Esophagus muscularis mucosa (tissue), 4 donors: ENCODE measurements around the gene SH2D3A. TPM values are rescaled to one million over a fixed set of nuclear protein-coding genes. Genes with fewer than 3 reads are reported as not detected.
A peak's percentile ranks its signal among the peaks of the same experiment; 100 is the strongest.

Experiments used
- DNase-seq: peaks from one replicate; pipeline ENCODE4 v3.0.0-alpha.2; 2017; ENCODE audit errors: extremely low spot score
- H3K27ac ChIP-seq, 4 donors: fragments of 200-600 bp; sonication (generic); replicated peaks in 1 of 4; 1 replicate in 3 of 4; 2 replicates in 1 of 4; pipeline ENCODE4 v1.5.1; 2016 to 2019; ENCODE audit warnings: mild to moderate bottlenecking in 1 of 4
- H3K27me3 ChIP-seq, 4 donors: fragments of 200-600 bp; sonication (generic); one replicate each; pipeline versions ENCODE4 v1.5.1 to v1.6.0; 2016 to 2019
- H3K36me3 ChIP-seq, 4 donors: fragments of 200-600 bp; sonication (generic); one replicate each; pipeline ENCODE4 v1.5.1; 2016 to 2019
- H3K4me1 ChIP-seq, 4 donors: fragments of 200-600 bp; sonication (generic); one replicate each; pipeline ENCODE4 v1.5.1; 2016 to 2019
- H3K4me3 ChIP-seq, 4 donors: fragments of 200-600 bp; sonication (generic); 1 replicate in 2 of 4; 2 replicates in 2 of 4; pipeline ENCODE4 v1.5.1; 2016 to 2019; ENCODE audit warnings: mild to moderate bottlenecking in 4 of 4, moderate library complexity in 1 of 4
- H3K9me3 ChIP-seq, 4 donors: fragments of 200-600 bp; sonication (generic); 1 replicate in 3 of 4; 2 replicates in 1 of 4; pipeline ENCODE4 v1.5.1; 2016 to 2019
- CTCF ChIP-seq, 3 experiments: fragments of 200-600 bp in 2 of 3; fragments of 450-650 bp in 1 of 3; sonication (generic) in 2 of 3; IDR thresholded peaks; one replicate each; pipeline ENCODE4 v1.5.1; 2017 to 2019; ENCODE audit warnings: antibody characterized with exemption in 3 of 3, mild to moderate bottlenecking in 2 of 3, moderate library complexity in 1 of 3
- EP300 ChIP-seq: sonication (generic); formaldehyde crosslinking; IDR thresholded peaks from one replicate; pipeline ENCODE4 v1.6.1; 2017; ENCODE audit warnings: antibody characterized with exemption
- POLR2A ChIP-seq: fragments of 450-650 bp; IDR thresholded peaks from one replicate; pipeline ENCODE4 v1.6.1; 2017; ENCODE audit warnings: antibody characterized with exemption, moderate library complexity, mild to moderate bottlenecking, low read depth
- POLR2AphosphoS5 ChIP-seq, 2 donors: sonication (generic); formaldehyde crosslinking; IDR thresholded peaks; one replicate each; pipeline ENCODE4 v1.6.1; 2017; ENCODE audit warnings: antibody characterized with exemption in 2 of 2
- WGBS: methylation state at CpG from one replicate; pipeline ENCODE4 v1.1.5; 2018; 5-methylcytosine and 5-hydroxymethylcytosine counted together
- intact Hi-C: fragments of 100-400 bp; cut with DNase I; formaldehyde crosslinking; loops from one replicate; pipeline ENCODE4 v1.15.1; 2023
- total RNA-seq, 4 donors: library from RNA; depleted of rRNA; stranded (reverse); fragments of >200 nt; gene quantifications; one replicate each; pipeline versions ENCODE4 v1.1.0 to v1.2.1, GENCODE V29; 2016

SH2D3A gene
- total RNA-seq, 4 donors from 2014 or later, result 0.33 to 0.34 TPM; not detected in 2

GRCh38 chr19:6754136-6754535, 13.1 kb downstream of the SH2D3A start:
- H3K36me3 ChIP-seq, result peaks cover 27 to 36% (median 35%) of the 10 kb centered on the region in 4 donors
- no peaks in the 10 kb centered on the region for H3K27me3 ChIP-seq
- intact Hi-C loops, result loop anchor here (5.0 kb wide), 1 partner anchor 237 kb away; no protein-coding TSS in a partner anchor
- TF ChIP-seq POLR2A (no peak), POLR2AphosphoS5 (IDR thresholded peaks at IDR 0.05) (no peak), EP300 (no peak), CTCF (IDR thresholded peaks at IDR 0.05) (no peak)
- peak overlapping the region in 2 of 4 donors; percentile 73 to 76 for H3K27ac ChIP-seq
- H3K4me3 ChIP-seq, result peak overlapping the region in 1 of 4 donors; percentile 60
- 97% methylated on average over 10 of the region's 22 CpGs for WGBS
- H3K4me1 ChIP-seq, result peaks cover 11 to 22% (median 17%) of the 10 kb centered on the region in 4 donors
- no peaks in the 10 kb centered on the region for H3K9me3 ChIP-seq
- no peak for DNase-seq

- no peak for TF ChIP-seq POLR2A
- TF ChIP-seq EP300, result no peak
- peak; percentile 61 to 68 for TF ChIP-seq POLR2AphosphoS5 (IDR thresholded peaks at IDR 0.05)
- peak; percentile 57 to 61 (median 59) for TF ChIP-seq CTCF (IDR thresholded peaks at IDR 0.05)
- DNase-seq, result peak; percentile 96
- Histone ChIP-seq H3K4me1 (peaks cover 11 to 25% (median 19%) of the 10 kb centered on the region in 4 donors), H3K9me3 (no peaks in the 10 kb centered on the region), H3K27me3 (no peaks in the 10 kb centered on the region), H3K27ac (peak overlapping the region; percentile 69 to 80 (median 74)), H3K4me3 (peak overlapping the region; percentile 46 to 60 (median 48)), H3K36me3 (peaks cover 32 to 44% (median 42%) of the 10 kb centered on the region in 4 donors)
- intact Hi-C loops, result loop anchor here (5.0 kb wide), 1 partner anchor 236 kb away; no protein-coding TSS in a partner anchor
- 4% methylated on average over 20 of the region's 50 CpGs for WGBS
Observed at GRCh38 chr19:6753178-6754031, 13.8 kb downstream of the SH2D3A start.

- Histone ChIP-seq H3K36me3 (peaks cover 40 to 53% (median 50%) of the 10 kb centered on the region in 4 donors), H3K4me1 (peaks cover 14 to 29% (median 20%) of the 10 kb centered on the region in 4 donors), H3K9me3 (no peaks in the 10 kb centered on the region), H3K27ac (peak overlapping the region; percentile 69 to 80 (median 74)), H3K4me3 (peak overlapping the region; percentile 46 to 60 (median 48)), H3K27me3 (no peaks in the 10 kb centered on the region)
- intact Hi-C loops, result loop anchor here (5.0 kb wide), 1 partner anchor 235 kb away; no protein-coding TSS in a partner anchor
- WGBS, result 73% methylated on average over 29 of the region's 50 CpGs
- TF ChIP-seq POLR2A, result no peak
- no peak for TF ChIP-seq POLR2AphosphoS5 (IDR thresholded peaks at IDR 0.05)
- no peak for TF ChIP-seq CTCF (IDR thresholded peaks at IDR 0.05)
- TF ChIP-seq EP300, result no peak
- DNase-seq, result no peak
Observed at GRCh38 chr19:6752256-6753177, 14.7 kb downstream of the SH2D3A start.

GRCh38 chr19:6751189-6751588, 16.0 kb downstream of the SH2D3A start:
- peak overlapping the region in 1 of 4 donors; percentile 3 for H3K27ac ChIP-seq
- TF ChIP-seq EP300 (no peak), POLR2AphosphoS5 (IDR thresholded peaks at IDR 0.05) (no peak), CTCF (IDR thresholded peaks at IDR 0.05) (no peak), POLR2A (no peak)
- no peaks in the 10 kb centered on the region for H3K27me3 ChIP-seq
- peaks cover 53 to 66% (median 64%) of the 10 kb centered on the region in 4 donors for H3K36me3 ChIP-seq
- intact Hi-C loops, result loop anchor here (5.0 kb wide), 1 partner anchor 234 kb away; no protein-coding TSS in a partner anchor
- no peak for DNase-seq
- 90% methylated on average over 16 of the region's 16 CpGs for WGBS
- H3K4me1 ChIP-seq, result peaks cover 17 to 31% (median 22%) of the 10 kb centered on the region in 4 donors
- no peak overlapping the region for H3K4me3 ChIP-seq
- no peaks in the 10 kb centered on the region for H3K9me3 ChIP-seq
